Measurements from ENCODE around the gene ACOT11.

Gene ACOT11

GRCh38 chr1:54542962-54543539, 5.0 kb upstream of the ACOT11 start:
- peak; percentile 80 to 96 for DNase-seq (ENCODE audit: low read depth in 1 of 2, low spot score in 1 of 2)
- peak; percentile 35 for TF ChIP-seq POLR2AphosphoS5 (IDR thresholded peaks at IDR 0.05; ENCODE audit: low read depth)
- TF ChIP-seq GABPA (IDR thresholded peaks at IDR 0.05; ENCODE audit: low read depth), result no peak
- peak; percentile 88 for TF ChIP-seq SPI1 (IDR thresholded peaks at IDR 0.05; ENCODE audit: borderline replicate concordance, low read depth)
- no peak for TF ChIP-seq CTCF (IDR thresholded peaks at IDR 0.05; ENCODE audit: insufficient read depth, low read length)
- no peak for TF ChIP-seq REST (IDR thresholded peaks at IDR 0.05; ENCODE audit: insufficient replicate concordance, low read depth)
- Histone ChIP-seq H3K27me3 (ENCODE audit: insufficient read depth, poor library complexity, severe bottlenecking) (no peaks in the 10 kb centered on the region), H3K4me3 (replicated peaks; ENCODE audit: insufficient read depth, low read length) (peak overlapping the region; percentile 45), H3K27ac (replicated peaks) (peak overlapping the region; percentile 95)

DNA sequence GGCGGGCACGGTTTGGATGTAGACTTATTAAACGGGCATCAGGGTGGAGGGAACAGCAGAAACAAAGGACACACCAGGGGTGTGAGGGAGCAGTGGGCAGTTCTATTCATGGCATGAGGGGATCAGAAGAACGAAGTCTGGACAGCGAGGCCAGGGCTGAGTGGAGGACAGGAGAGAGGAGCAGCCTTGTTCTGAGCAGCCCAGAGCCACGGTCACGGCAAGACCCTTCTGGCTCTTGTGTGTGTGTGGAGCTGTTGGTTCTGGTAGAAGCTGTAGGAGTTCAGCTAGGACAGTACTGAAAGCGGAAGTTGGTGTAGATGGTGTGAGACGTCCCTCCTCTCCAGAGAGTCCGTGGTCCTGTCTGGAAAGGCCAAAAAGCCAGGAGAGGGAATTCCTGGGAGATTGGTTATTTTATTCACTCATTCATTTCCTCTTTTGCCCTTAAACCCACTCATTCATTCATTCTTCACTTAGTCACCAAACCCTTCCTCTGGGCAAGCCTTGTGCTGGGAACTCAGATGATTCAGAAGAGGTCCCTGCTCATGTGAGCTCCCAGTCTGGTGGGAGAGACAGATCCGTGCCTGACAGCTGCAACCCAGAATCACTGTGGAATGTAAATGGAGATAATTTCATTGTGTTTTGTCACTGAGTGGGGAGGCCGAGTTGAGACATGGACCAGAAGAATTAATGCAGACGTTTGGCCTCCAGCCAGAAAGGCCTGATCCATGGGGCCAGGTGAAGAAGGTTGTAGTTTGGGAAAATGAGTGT, 4.1 kb upstream of the ACOT11 start:
- H3K4me3 ChIP-seq (replicated peaks; ENCODE audit: insufficient read depth, low read length), result peak overlapping the region; percentile 45
- H3K27me3 ChIP-seq (ENCODE audit: insufficient read depth, poor library complexity, severe bottlenecking), result no peaks in the 10 kb centered on the region
- peak overlapping the region; percentile 95 for H3K27ac ChIP-seq (replicated peaks)
- peak; percentile 55 to 74 for DNase-seq (ENCODE audit: low read depth in 1 of 2, low spot score in 1 of 2)
- TF ChIP-seq POLR2AphosphoS5 (IDR thresholded peaks at IDR 0.05; ENCODE audit: low read depth) (peak; percentile 59; the same call in 1 of the 2 replicates), GABPA (IDR thresholded peaks at IDR 0.05; ENCODE audit: low read depth) (no peak; the same call in 1 of the 2 replicates), SPI1 (IDR thresholded peaks at IDR 0.05; ENCODE audit: borderline replicate concordance, low read depth) (peak; percentile 54; the same call in 1 of the 2 replicates)

- Histone ChIP-seq H3K27me3 (ENCODE audit: insufficient read depth, poor library complexity, severe bottlenecking) (no peaks in the 10 kb centered on the region), H3K27ac (replicated peaks) (peak overlapping the region; percentile 70), H3K4me3 (replicated peaks; ENCODE audit: insufficient read depth, low read length) (no peak overlapping the region)
- DNase-seq (ENCODE audit: low read depth in 1 of 2, low spot score in 1 of 2), result no peak
- no peak for TF ChIP-seq REST (IDR thresholded peaks at IDR 0.05; ENCODE audit: insufficient replicate concordance, low read depth)
These were observed 2.0 kb upstream of the ACOT11 start for GRCh38 chr1:54545916-54546635.

DNA sequence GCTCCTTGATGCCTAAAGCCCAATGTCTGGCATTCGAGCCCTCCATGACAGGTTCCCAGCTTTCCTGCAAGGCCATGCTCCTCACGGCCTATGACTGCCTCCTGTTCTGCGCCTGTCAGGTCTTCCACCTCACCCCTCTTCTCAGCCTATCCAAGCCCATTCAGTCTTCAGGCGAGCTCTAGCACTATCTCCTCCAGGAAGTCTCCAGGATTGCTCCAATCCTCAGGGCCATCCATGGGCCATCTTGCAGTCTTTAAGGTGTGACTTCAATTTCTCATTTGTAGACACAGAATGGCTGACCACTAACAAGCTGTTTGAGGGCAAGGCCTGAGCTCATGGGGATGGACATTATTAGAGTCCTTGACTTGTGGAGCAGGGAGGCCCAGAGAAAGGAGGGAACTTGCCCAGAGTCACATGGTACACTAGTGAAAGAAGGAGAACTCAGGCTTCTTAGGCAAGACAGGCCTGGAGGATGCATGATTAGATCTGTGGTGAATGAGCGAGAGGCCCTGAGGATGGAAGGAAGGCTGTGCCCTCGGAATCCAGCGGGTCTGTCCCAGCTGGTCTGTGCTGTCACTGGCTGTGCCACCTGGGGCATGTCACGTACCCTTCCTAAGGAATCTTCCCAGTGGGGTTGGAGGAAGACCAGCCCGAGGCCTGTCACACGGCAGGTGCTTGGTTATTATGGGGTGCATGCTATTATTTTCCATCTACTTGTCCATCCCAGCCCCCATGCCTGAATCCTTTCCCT, 1.2 kb upstream of the ACOT11 start:
- Histone ChIP-seq H3K4me3 (replicated peaks; ENCODE audit: insufficient read depth, low read length) (no peak overlapping the region), H3K27me3 (ENCODE audit: insufficient read depth, poor library complexity, severe bottlenecking) (no peaks in the 10 kb centered on the region), H3K27ac (replicated peaks) (peak overlapping the region; percentile 70)
- peak; percentile 71; the same call in 1 of the 2 replicates for TF ChIP-seq SPI1 (IDR thresholded peaks at IDR 0.05; ENCODE audit: borderline replicate concordance, low read depth)
- peak; percentile 94 for TF ChIP-seq POLR2AphosphoS5 (IDR thresholded peaks at IDR 0.05; ENCODE audit: low read depth)
- no peak for TF ChIP-seq REST (IDR thresholded peaks at IDR 0.05; ENCODE audit: insufficient replicate concordance, low read depth)
- no peak for TF ChIP-seq GABPA (IDR thresholded peaks at IDR 0.05; ENCODE audit: low read depth)
- DNase-seq (ENCODE audit: low read depth in 1 of 2, low spot score in 1 of 2), result peak; percentile 73 to 93

Measured in HL-60 (cell line).